HK-2 (cell line): ENCODE results near the gene ATOSB.
"Not testable (repeated sequence)": the region's sequence is repeated elsewhere in the genome, so short reads cannot be mapped to it uniquely, and the experiment has no call there.

ENCODE experiments used
- DNase-seq: peaks from one replicate; pipeline ENCODE4 v3.0.0-alpha.2; 2018; ENCODE audit not compliant: unreplicated experiment

The ATOSB gene

GRCh38 chr9:35115680-35116538, at the start of gene ATOSB:
ATOSB (minus strand) TSS chr9:35115862; CDS start chr9:35108274, 7,588 bp downstream.
- DNase-seq = peak; percentile 95

- no peak for DNase-seq
Observed at GRCh38 chr9:35164711-35165110, 49.0 kb upstream of the ATOSB start.

- DNase-seq = no peak
Observed at GRCh38 chr9:35163413-35163812, 47.8 kb upstream of the ATOSB start.

GRCh38 chr9:35162605-35163315, 47.1 kb upstream of the ATOSB start:
- DNase-seq = no peak

GRCh38 chr9:35161713-35162604, 46.3 kb upstream of the ATOSB start, which contains the start of gene UNC13B:
UNC13B (plus strand) TSS chr9:35162009; CDS start chr9:35162284, 275 bp downstream.
- DNase-seq = peak; percentile 88

- no peak for DNase-seq
Observed at GRCh38 chr9:35158501-35159280, 43.0 kb upstream of the ATOSB start.

- not testable (repeated sequence) for DNase-seq
Observed at GRCh38 chr9:35157836-35158235, 42.2 kb upstream of the ATOSB start.

GRCh38 chr9:35156781-35157180, 41.1 kb upstream of the ATOSB start:
- DNase-seq = no peak

GRCh38 chr9:35152926-35153325, 37.3 kb upstream of the ATOSB start:
- no peak for DNase-seq

- DNase-seq = not testable (repeated sequence)
Observed at GRCh38 chr9:35147941-35148563, 32.4 kb upstream of the ATOSB start.

- no peak for DNase-seq
Observed at GRCh38 chr9:35142037-35142436, 26.4 kb upstream of the ATOSB start.

GRCh38 chr9:35140093-35140492, 24.4 kb upstream of the ATOSB start:
- DNase-seq = no peak

GRCh38 chr9:35136866-35137265, 21.2 kb upstream of the ATOSB start:
- no peak for DNase-seq

GRCh38 chr9:35135988-35136387, 20.3 kb upstream of the ATOSB start:
- DNase-seq = no peak

- DNase-seq = no peak
Observed at GRCh38 chr9:35134920-35135319, 19.3 kb upstream of the ATOSB start.

GRCh38 chr9:35116898-35117551, 1.4 kb upstream of the ATOSB start:
- peak; percentile 65 for DNase-seq

GRCh38 chr9:35116539-35116897, 856 bp upstream of the ATOSB start:
- peak; percentile 7 for DNase-seq

- DNase-seq = peak; percentile 43
Observed at GRCh38 chr9:35114840-35115628, 628 bp downstream of the ATOSB start.

- peak; percentile 75 for DNase-seq
Observed at GRCh38 chr9:35114113-35114839, 1.4 kb downstream of the ATOSB start.
